ENCODE measurements around the gene SLC25A42. TPM values are rescaled to one million over a fixed set of nuclear protein-coding genes. Genes with fewer than 3 reads are reported as not detected.

The SLC25A42 gene
- total and polyA plus RNA-seq, 2 of the 13 experiments (the other 11 are each of a cell fraction or from before 2014, with no cell fraction given): 12.8 to 18.3 TPM

DNA sequence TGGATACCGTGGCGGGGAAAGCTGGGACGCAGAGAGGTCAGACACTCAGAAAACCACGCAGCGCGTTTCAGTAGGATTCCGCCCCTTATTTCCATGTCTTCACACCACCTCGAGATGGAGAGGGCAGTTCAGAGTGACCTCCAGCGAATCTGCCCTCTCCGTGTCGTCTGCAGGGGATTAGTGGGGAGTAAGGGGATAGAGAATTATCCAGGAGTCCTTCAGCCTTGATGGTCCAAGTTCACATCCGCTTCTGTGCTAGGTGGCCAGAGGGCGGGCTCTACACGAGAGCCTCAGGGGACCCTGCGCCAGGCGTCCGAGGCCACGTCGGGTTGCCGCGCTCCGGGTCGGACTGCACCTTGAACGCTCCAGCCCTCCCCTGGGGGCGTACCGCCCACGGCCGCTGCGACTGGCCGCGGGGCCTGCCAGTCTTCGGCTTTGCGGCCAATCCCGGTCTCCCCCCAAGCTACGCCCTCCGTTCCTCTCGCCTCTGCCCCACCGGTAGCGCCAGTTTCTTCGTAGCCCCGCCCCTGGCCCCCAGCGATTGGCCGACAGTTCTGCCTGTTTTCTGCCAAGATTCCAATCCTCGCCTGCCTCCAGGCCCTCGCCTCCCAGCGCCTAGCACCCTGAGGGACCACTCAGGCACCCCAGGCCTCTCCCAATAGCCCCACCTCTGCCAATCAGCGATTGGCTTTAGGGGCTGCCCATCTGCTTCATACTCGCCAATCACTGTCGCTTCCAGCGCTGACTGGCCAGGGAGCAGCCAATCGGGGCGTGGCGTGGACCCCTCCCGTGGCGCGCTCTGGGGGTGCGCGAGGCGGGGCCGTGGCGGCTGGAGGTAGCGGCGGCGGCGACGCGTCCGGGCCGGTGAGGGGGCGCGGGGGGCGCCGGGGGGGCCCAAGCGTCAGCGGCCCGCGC, at the start of gene SLC25A42 (continued):
- TF ChIP-seq, protein P1, sequence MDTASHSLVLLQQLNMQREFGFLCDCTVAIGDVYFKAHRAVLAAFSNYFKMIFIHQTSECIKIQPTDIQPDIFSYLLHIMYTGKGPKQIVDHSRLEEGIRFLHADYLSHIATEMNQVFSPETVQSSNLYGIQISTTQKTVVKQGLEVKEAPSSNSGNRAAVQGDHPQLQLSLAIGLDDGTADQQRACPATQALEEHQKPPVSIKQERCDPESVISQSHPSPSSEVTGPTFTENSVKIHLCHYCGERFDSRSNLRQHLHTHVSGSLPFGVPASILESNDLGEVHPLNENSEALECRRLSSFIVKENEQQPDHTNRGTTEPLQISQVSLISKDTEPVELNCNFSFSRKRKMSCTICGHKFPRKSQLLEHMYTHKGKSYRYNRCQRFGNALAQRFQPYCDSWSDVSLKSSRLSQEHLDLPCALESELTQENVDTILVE (CRISPR knock-in tag; IDR thresholded peaks at IDR 0.05): no peak
- TF ChIP-seq, protein P2, sequence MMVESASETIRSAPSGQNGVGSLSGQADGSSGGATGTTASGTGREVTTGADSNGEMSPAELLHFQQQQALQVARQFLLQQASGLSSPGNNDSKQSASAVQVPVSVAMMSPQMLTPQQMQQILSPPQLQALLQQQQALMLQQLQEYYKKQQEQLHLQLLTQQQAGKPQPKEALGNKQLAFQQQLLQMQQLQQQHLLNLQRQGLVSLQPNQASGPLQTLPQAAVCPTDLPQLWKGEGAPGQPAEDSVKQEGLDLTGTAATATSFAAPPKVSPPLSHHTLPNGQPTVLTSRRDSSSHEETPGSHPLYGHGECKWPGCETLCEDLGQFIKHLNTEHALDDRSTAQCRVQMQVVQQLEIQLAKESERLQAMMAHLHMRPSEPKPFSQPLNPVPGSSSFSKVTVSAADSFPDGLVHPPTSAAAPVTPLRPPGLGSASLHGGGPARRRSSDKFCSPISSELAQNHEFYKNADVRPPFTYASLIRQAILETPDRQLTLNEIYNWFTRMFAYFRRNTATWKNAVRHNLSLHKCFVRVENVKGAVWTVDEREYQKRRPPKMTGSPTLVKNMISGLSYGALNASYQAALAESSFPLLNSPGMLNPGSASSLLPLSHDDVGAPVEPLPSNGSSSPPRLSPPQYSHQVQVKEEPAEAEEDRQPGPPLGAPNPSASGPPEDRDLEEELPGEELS (CRISPR knock-in tag; IDR thresholded peaks at IDR 0.05): 0 out of 2 replicates have a peak, but pooled peaks have one; percentile 23
- TF ChIP-seq NFYC (CRISPR knock-in tag; IDR thresholded peaks at IDR 0.05): peak; percentile 96
- TF ChIP-seq SSRP1 (CRISPR knock-in tag; IDR thresholded peaks at IDR 0.05): peak; percentile 61; the same call in 1 of the 2 replicates
- peak; percentile 62 for TF ChIP-seq YEATS2 (CRISPR knock-in tag; IDR thresholded peaks at IDR 0.05; ENCODE audit: borderline replicate concordance)
- 0 out of 2 replicates have a peak, but pooled peaks have one; percentile 24 for TF ChIP-seq PAX8 (CRISPR knock-in tag; IDR thresholded peaks at IDR 0.05; ENCODE audit: borderline replicate concordance)
- TF ChIP-seq ARNT (IDR thresholded peaks at IDR 0.05): no peak
- TF ChIP-seq ZNF768 (CRISPR knock-in tag; IDR thresholded peaks at IDR 0.05): peak; percentile 88; the same call in 1 of the 2 replicates
- 0 out of 2 replicates have a peak, but pooled peaks have one; percentile 52 for TF ChIP-seq ZNF138 (CRISPR knock-in tag; IDR thresholded peaks at IDR 0.05; ENCODE audit: low read depth)
- TF ChIP-seq, protein P3, sequence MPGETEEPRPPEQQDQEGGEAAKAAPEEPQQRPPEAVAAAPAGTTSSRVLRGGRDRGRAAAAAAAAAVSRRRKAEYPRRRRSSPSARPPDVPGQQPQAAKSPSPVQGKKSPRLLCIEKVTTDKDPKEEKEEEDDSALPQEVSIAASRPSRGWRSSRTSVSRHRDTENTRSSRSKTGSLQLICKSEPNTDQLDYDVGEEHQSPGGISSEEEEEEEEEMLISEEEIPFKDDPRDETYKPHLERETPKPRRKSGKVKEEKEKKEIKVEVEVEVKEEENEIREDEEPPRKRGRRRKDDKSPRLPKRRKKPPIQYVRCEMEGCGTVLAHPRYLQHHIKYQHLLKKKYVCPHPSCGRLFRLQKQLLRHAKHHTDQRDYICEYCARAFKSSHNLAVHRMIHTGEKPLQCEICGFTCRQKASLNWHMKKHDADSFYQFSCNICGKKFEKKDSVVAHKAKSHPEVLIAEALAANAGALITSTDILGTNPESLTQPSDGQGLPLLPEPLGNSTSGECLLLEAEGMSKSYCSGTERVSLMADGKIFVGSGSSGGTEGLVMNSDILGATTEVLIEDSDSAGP (CRISPR knock-in tag; IDR thresholded peaks at IDR 0.05; ENCODE audit: borderline replicate concordance): peak; percentile 92
- peak; percentile 3 for TF ChIP-seq FOSL2 (CRISPR knock-in tag; IDR thresholded peaks at IDR 0.05)
- no peak for TF ChIP-seq ZNF317 (CRISPR knock-in tag; IDR thresholded peaks at IDR 0.05)
- TF ChIP-seq, protein P4, sequence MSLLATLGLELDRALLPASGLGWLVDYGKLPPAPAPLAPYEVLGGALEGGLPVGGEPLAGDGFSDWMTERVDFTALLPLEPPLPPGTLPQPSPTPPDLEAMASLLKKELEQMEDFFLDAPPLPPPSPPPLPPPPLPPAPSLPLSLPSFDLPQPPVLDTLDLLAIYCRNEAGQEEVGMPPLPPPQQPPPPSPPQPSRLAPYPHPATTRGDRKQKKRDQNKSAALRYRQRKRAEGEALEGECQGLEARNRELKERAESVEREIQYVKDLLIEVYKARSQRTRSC (CRISPR knock-in tag; IDR thresholded peaks at IDR 0.05; ENCODE audit: low read depth): 0 out of 2 replicates have a peak, but pooled peaks have one; percentile 61
- 0 out of 2 replicates have a peak, but pooled peaks have one; percentile 17 for TF ChIP-seq ZNF256 (CRISPR knock-in tag; conservative IDR thresholded peaks at IDR 0.05)
- TF ChIP-seq MEIS1 (CRISPR knock-in tag; IDR thresholded peaks at IDR 0.05; ENCODE audit: borderline replicate concordance): no peak; the same call in 1 of the 2 replicates
- 0 out of 2 replicates have a peak, but pooled peaks have one; percentile 71 for TF ChIP-seq ZSCAN12 (CRISPR knock-in tag; IDR thresholded peaks at IDR 0.05)
- peak; percentile 99 for TF ChIP-seq KLF15 (CRISPR knock-in tag; IDR thresholded peaks at IDR 0.05; ENCODE audit: borderline replicate concordance)
- TF ChIP-seq, protein P5, sequence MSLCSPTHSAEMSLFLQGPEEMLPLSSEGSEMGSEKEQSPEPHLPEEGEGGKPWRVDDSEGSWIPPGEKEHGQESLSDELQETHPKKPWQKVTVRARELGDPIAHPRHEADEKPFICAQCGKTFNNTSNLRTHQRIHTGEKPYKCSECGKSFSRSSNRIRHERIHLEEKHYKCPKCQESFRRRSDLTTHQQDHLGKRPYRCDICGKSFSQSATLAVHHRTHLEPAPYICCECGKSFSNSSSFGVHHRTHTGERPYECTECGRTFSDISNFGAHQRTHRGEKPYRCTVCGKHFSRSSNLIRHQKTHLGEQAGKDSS (CRISPR knock-in tag; IDR thresholded peaks at IDR 0.05; ENCODE audit: borderline replicate concordance, low read depth): peak; percentile 60; the same call in 1 of the 2 replicates
- TF ChIP-seq MBD4 (IDR thresholded peaks at IDR 0.05; ENCODE audit: borderline replicate concordance, low read length): no peak
- 0 out of 2 replicates have a peak, but pooled peaks have one; percentile 51 for TF ChIP-seq ZNF232 (CRISPR knock-in tag; IDR thresholded peaks at IDR 0.05; ENCODE audit: borderline replicate concordance)
- TF ChIP-seq CCDC6 (CRISPR knock-in tag; IDR thresholded peaks at IDR 0.05): no peak
- no peak for TF ChIP-seq ZSCAN30 (CRISPR knock-in tag; IDR thresholded peaks at IDR 0.05)

Measured in HepG2 (cell line).